ENCODE data around the gene LAGE3.
A peak's percentile ranks its signal among the peaks of the same experiment; 100 is the strongest.

LAGE3 gene

GRCh38 chrX:154460326-154460725, 18.8 kb downstream of the LAGE3 start:
- Histone ChIP-seq H3K9me3 (ENCODE audit: low read length) (no peaks in the 10 kb centered on the region), H3K4me3 (ENCODE audit: low read depth in 1 of 2, low read length in 2 of 2) (no peak overlapping the region), H3K36me3 (ENCODE audit: insufficient read depth, low read length) (no peaks in the 10 kb centered on the region), H3K27ac (ENCODE audit: low read depth, low read length) (no peak overlapping the region), H3K4me1 (ENCODE audit: insufficient read depth, low read length) (no peaks in the 10 kb centered on the region), H3K9ac (ENCODE audit: low read length) (no peak overlapping the region), H3K27me3 (ENCODE audit: control insufficient read depth in 1 of 2, insufficient read depth in 2 of 2, low read length in 2 of 2) (no peaks in the 10 kb centered on the region)

GRCh38 chrX:154459832-154460231, 19.2 kb downstream of the LAGE3 start:
- no peak overlapping the region for H3K9ac ChIP-seq (ENCODE audit: low read length)

GRCh38 chrX:154458954-154459778, 19.9 kb downstream of the LAGE3 start:
- Histone ChIP-seq H3K36me3 (ENCODE audit: insufficient read depth, low read length) (no peaks in the 10 kb centered on the region), H3K27ac (ENCODE audit: low read depth, low read length) (peak overlapping the region; percentile 63), H3K4me1 (ENCODE audit: insufficient read depth, low read length) (no peaks in the 10 kb centered on the region), H3K27me3 (ENCODE audit: control insufficient read depth in 1 of 2, insufficient read depth in 2 of 2, low read length in 2 of 2) (no peaks in the 10 kb centered on the region), H3K9ac (ENCODE audit: low read length) (no peak overlapping the region), H3K9me3 (ENCODE audit: low read length) (no peaks in the 10 kb centered on the region), H3K4me3 (ENCODE audit: low read depth in 1 of 2, low read length in 2 of 2) (peak overlapping the region; percentile 59 to 64)

More at GRCh38 chrX:154459832-154460231, 19.2 kb downstream of the LAGE3 start:
- no peaks in the 10 kb centered on the region for H3K9me3 ChIP-seq (ENCODE audit: low read length)
- no peaks in the 10 kb centered on the region for H3K4me1 ChIP-seq (ENCODE audit: insufficient read depth, low read length)
- peak overlapping the region in 1 of 2 donors; percentile 27 for H3K4me3 ChIP-seq (ENCODE audit: low read depth in 1 of 2, low read length in 2 of 2)
- no peaks in the 10 kb centered on the region for H3K36me3 ChIP-seq (ENCODE audit: insufficient read depth, low read length)
- no peaks in the 10 kb centered on the region for H3K27me3 ChIP-seq (ENCODE audit: control insufficient read depth in 1 of 2, insufficient read depth in 2 of 2, low read length in 2 of 2)
- H3K27ac ChIP-seq (ENCODE audit: low read depth, low read length), result no peak overlapping the region

- Histone ChIP-seq H3K27me3 (ENCODE audit: control insufficient read depth in 1 of 2, insufficient read depth in 2 of 2, low read length in 2 of 2) (no peaks in the 10 kb centered on the region), H3K36me3 (ENCODE audit: insufficient read depth, low read length) (no peaks in the 10 kb centered on the region), H3K4me3 (ENCODE audit: low read depth in 1 of 2, low read length in 2 of 2) (peak within 1 kb of the TSS; percentile 59 to 64), H3K4me1 (ENCODE audit: insufficient read depth, low read length) (no peaks in the 10 kb centered on the region), H3K9ac (ENCODE audit: low read length) (no peak within 1 kb of the TSS), H3K27ac (ENCODE audit: low read depth, low read length) (peak within 1 kb of the TSS; percentile 63), H3K9me3 (ENCODE audit: low read length) (no peaks in the 10 kb centered on the region)
Measured at GRCh38 chrX:154458116-154458953, 20.7 kb downstream of the LAGE3 start, which contains the start of gene PLXNA3. Gene PLXNA3 (plus strand): TSS chrX:154458281. CDS start chrX:154460184, 1,903 bp downstream.

GRCh38 chrX:154457491-154458115, 21.5 kb downstream of the LAGE3 start:
- H3K9ac ChIP-seq (ENCODE audit: low read length), result no peak overlapping the region
- no peaks in the 10 kb centered on the region for H3K27me3 ChIP-seq (ENCODE audit: control insufficient read depth in 1 of 2, insufficient read depth in 2 of 2, low read length in 2 of 2)
- H3K4me3 ChIP-seq (ENCODE audit: low read depth in 1 of 2, low read length in 2 of 2), result peak overlapping the region in 1 of 2 donors; percentile 27
- no peaks in the 10 kb centered on the region for H3K9me3 ChIP-seq (ENCODE audit: low read length)
- H3K36me3 ChIP-seq (ENCODE audit: insufficient read depth, low read length), result no peaks in the 10 kb centered on the region
- H3K27ac ChIP-seq (ENCODE audit: low read depth, low read length), result no peak overlapping the region
- H3K4me1 ChIP-seq (ENCODE audit: insufficient read depth, low read length), result no peaks in the 10 kb centered on the region

GRCh38 chrX:154452823-154453222, 26.3 kb downstream of the LAGE3 start:
- Histone ChIP-seq H3K9ac (ENCODE audit: low read length) (no peak overlapping the region), H3K27me3 (ENCODE audit: control insufficient read depth in 1 of 2, insufficient read depth in 2 of 2, low read length in 2 of 2) (no peaks in the 10 kb centered on the region), H3K9me3 (ENCODE audit: low read length) (no peaks in the 10 kb centered on the region), H3K36me3 (ENCODE audit: insufficient read depth, low read length) (no peaks in the 10 kb centered on the region), H3K4me1 (ENCODE audit: insufficient read depth, low read length) (no peaks in the 10 kb centered on the region), H3K4me3 (ENCODE audit: low read depth in 1 of 2, low read length in 2 of 2) (no peak overlapping the region), H3K27ac (ENCODE audit: low read depth, low read length) (no peak overlapping the region)

GRCh38 chrX:154450312-154450711, 28.8 kb downstream of the LAGE3 start:
- H3K4me3 ChIP-seq (ENCODE audit: low read depth in 1 of 2, low read length in 2 of 2), result no peak overlapping the region
- no peaks in the 10 kb centered on the region for H3K27me3 ChIP-seq (ENCODE audit: control insufficient read depth in 1 of 2, insufficient read depth in 2 of 2, low read length in 2 of 2)
- H3K36me3 ChIP-seq (ENCODE audit: insufficient read depth, low read length), result peaks cover 6% of the 10 kb centered on the region
- H3K9ac ChIP-seq (ENCODE audit: low read length), result no peak overlapping the region
- H3K4me1 ChIP-seq (ENCODE audit: insufficient read depth, low read length), result peaks cover 4% of the 10 kb centered on the region
- no peaks in the 10 kb centered on the region for H3K9me3 ChIP-seq (ENCODE audit: low read length)
- no peak overlapping the region for H3K27ac ChIP-seq (ENCODE audit: low read depth, low read length)

GRCh38 chrX:154449618-154450017, 29.5 kb downstream of the LAGE3 start:
- Histone ChIP-seq H3K27ac (ENCODE audit: low read depth, low read length) (no peak overlapping the region), H3K4me3 (ENCODE audit: low read depth in 1 of 2, low read length in 2 of 2) (no peak overlapping the region), H3K9me3 (ENCODE audit: low read length) (no peaks in the 10 kb centered on the region), H3K27me3 (ENCODE audit: control insufficient read depth in 1 of 2, insufficient read depth in 2 of 2, low read length in 2 of 2) (peaks cover 0 to 3% of the 10 kb centered on the region in 2 donors), H3K36me3 (ENCODE audit: insufficient read depth, low read length) (peaks cover 6% of the 10 kb centered on the region), H3K4me1 (ENCODE audit: insufficient read depth, low read length) (peaks cover 10% of the 10 kb centered on the region), H3K9ac (ENCODE audit: low read length) (no peak overlapping the region)

GRCh38 chrX:154448484-154448883, 30.6 kb downstream of the LAGE3 start:
- no peak overlapping the region for H3K27ac ChIP-seq (ENCODE audit: low read depth, low read length)
- no peak overlapping the region for H3K4me3 ChIP-seq (ENCODE audit: low read depth in 1 of 2, low read length in 2 of 2)
- H3K9me3 ChIP-seq (ENCODE audit: low read length), result no peaks in the 10 kb centered on the region
- H3K4me1 ChIP-seq (ENCODE audit: insufficient read depth, low read length), result peaks cover 10% of the 10 kb centered on the region
- peaks cover 0 to 5% of the 10 kb centered on the region in 2 donors for H3K27me3 ChIP-seq (ENCODE audit: control insufficient read depth in 1 of 2, insufficient read depth in 2 of 2, low read length in 2 of 2)
- H3K36me3 ChIP-seq (ENCODE audit: insufficient read depth, low read length), result peaks cover 6% of the 10 kb centered on the region
- no peak overlapping the region for H3K9ac ChIP-seq (ENCODE audit: low read length)

- no peaks in the 10 kb centered on the region for H3K9me3 ChIP-seq (ENCODE audit: low read length)
- peaks cover 20% of the 10 kb centered on the region for H3K36me3 ChIP-seq (ENCODE audit: insufficient read depth, low read length)
- H3K4me3 ChIP-seq (ENCODE audit: low read depth in 1 of 2, low read length in 2 of 2), result no peak overlapping the region
- H3K9ac ChIP-seq (ENCODE audit: low read length), result no peak overlapping the region
- peaks cover 10% of the 10 kb centered on the region for H3K4me1 ChIP-seq (ENCODE audit: insufficient read depth, low read length)
- H3K27me3 ChIP-seq (ENCODE audit: control insufficient read depth in 1 of 2, insufficient read depth in 2 of 2, low read length in 2 of 2), result peaks cover 0 to 5% of the 10 kb centered on the region in 2 donors
- no peak overlapping the region for H3K27ac ChIP-seq (ENCODE audit: low read depth, low read length)
Measured at GRCh38 chrX:154446430-154446829, 32.7 kb downstream of the LAGE3 start.

GRCh38 chrX:154445776-154446175, 33.3 kb downstream of the LAGE3 start:
- no peak overlapping the region for H3K9ac ChIP-seq (ENCODE audit: low read length)
- H3K4me3 ChIP-seq (ENCODE audit: low read depth in 1 of 2, low read length in 2 of 2), result no peak overlapping the region
- peaks cover 0 to 5% of the 10 kb centered on the region in 2 donors for H3K27me3 ChIP-seq (ENCODE audit: control insufficient read depth in 1 of 2, insufficient read depth in 2 of 2, low read length in 2 of 2)
- H3K9me3 ChIP-seq (ENCODE audit: low read length), result no peaks in the 10 kb centered on the region
- H3K36me3 ChIP-seq (ENCODE audit: insufficient read depth, low read length), result peaks cover 24% of the 10 kb centered on the region
- H3K27ac ChIP-seq (ENCODE audit: low read depth, low read length), result no peak overlapping the region
- peaks cover 10% of the 10 kb centered on the region for H3K4me1 ChIP-seq (ENCODE audit: insufficient read depth, low read length)
